HepG2 (cell line): ENCODE data around the gene RPS6KA2. TPM values are rescaled to one million over a fixed set of nuclear protein-coding genes. Genes with fewer than 3 reads are reported as not detected.

Experiments
- AGO1 ChIP-seq: fragments of 200-400 bp; formaldehyde crosslinking; IDR thresholded peaks from 2 replicates; pipeline ENCODE4 v1.6.1; 2017; ENCODE audit warnings: mild to moderate bottlenecking, low read depth, low read length, moderate library complexity; ENCODE audit not compliant: poor library complexity, severe bottlenecking
- CSRNP1 ChIP-seq: sonication (generic); formaldehyde crosslinking; IDR thresholded peaks from 2 replicates; pipeline ENCODE4 v1.8.1; 2023; ENCODE audit warnings: mild to moderate bottlenecking, missing genetic modification reagents
- FOXM1 ChIP-seq: sonication (generic); formaldehyde crosslinking; IDR thresholded peaks from 2 replicates; pipeline ENCODE4 v1.5.0; 2020; ENCODE audit warnings: missing genetic modification reagents
- IRF2 ChIP-seq: IDR thresholded peaks from 2 replicates; pipeline ENCODE4 v1.6.1; 2018; ENCODE audit warnings: missing genetic modification reagents, missing compliant biosample characterization
- JARID2 ChIP-seq: sonication (generic); formaldehyde crosslinking; IDR thresholded peaks from 2 replicates; pipeline ENCODE4 v1.8.1; 2023; ENCODE audit warnings: missing genetic modification reagents, inconsistent platforms; ENCODE audit not compliant: insufficient replicate concordance
- KLF12 ChIP-seq: sonication (generic); formaldehyde crosslinking; IDR thresholded peaks from 2 replicates; pipeline ENCODE4 v1.4.0; 2020; ENCODE audit warnings: missing genetic modification reagents, borderline replicate concordance
- PCBP1 ChIP-seq: fragments of 200-400 bp; formaldehyde crosslinking; IDR thresholded peaks from 2 replicates; pipeline ENCODE4 v1.6.1; 2017; ENCODE audit warnings: mild to moderate bottlenecking, low read depth, low read length, borderline replicate concordance
- PITX1 ChIP-seq: sonication (generic); formaldehyde crosslinking; IDR thresholded peaks from 2 replicates; pipeline ENCODE4 v1.5.1; 2020; ENCODE audit warnings: mild to moderate bottlenecking, missing genetic modification reagents
- POLR2A ChIP-seq, 2 experiments: IDR thresholded peaks; 2 replicates each; pipeline ENCODE4 v1.6.1; 2011; ENCODE audit warnings: low read depth in 2 of 2, low read length in 2 of 2, mild to moderate bottlenecking in 1 of 2, moderate library complexity in 1 of 2; ENCODE audit not compliant: insufficient read depth in 1 of 2
- POLR2G ChIP-seq: fragments of 200-400 bp; formaldehyde crosslinking; IDR thresholded peaks from 2 replicates; pipeline ENCODE4 v1.6.1; 2018; ENCODE audit warnings: mild to moderate bottlenecking, low read depth, low read length, moderate library complexity
- RBAK ChIP-seq: sonication (generic); formaldehyde crosslinking; IDR thresholded peaks from 2 replicates; pipeline ENCODE4 v1.5.1; 2020; ENCODE audit warnings: mild to moderate bottlenecking, missing genetic modification reagents
- ZFP36L1 ChIP-seq: sonication (generic); formaldehyde crosslinking; IDR thresholded peaks from 2 replicates; pipeline ENCODE4 v1.8.0; 2022; ENCODE audit warnings: mild to moderate bottlenecking, missing genetic modification reagents, moderate library complexity
- ZNF230 ChIP-seq: sonication (generic); formaldehyde crosslinking; IDR thresholded peaks from 2 replicates; pipeline ENCODE4 v1.4.0; 2020; ENCODE audit warnings: mild to moderate bottlenecking, missing genetic modification reagents
- ZNF235 ChIP-seq: sonication (generic); formaldehyde crosslinking; IDR thresholded peaks from 2 replicates; pipeline ENCODE4 v1.8.1; 2023; ENCODE audit warnings: mild to moderate bottlenecking, missing genetic modification reagents, borderline replicate concordance
- ZNF276 ChIP-seq: sonication (generic); formaldehyde crosslinking; IDR thresholded peaks from 2 replicates; pipeline ENCODE4 v1.4.0; 2020; ENCODE audit warnings: mild to moderate bottlenecking, low read depth, missing genetic modification reagents
- ZNF281 ChIP-seq: sonication (generic); formaldehyde crosslinking; IDR thresholded peaks from 2 replicates; pipeline ENCODE4 v1.4.0; 2020; ENCODE audit warnings: missing genetic modification reagents, borderline replicate concordance
- ZNF329 ChIP-seq: sonication (generic); formaldehyde crosslinking; IDR thresholded peaks from 2 replicates; pipeline ENCODE4 v1.9.0; 2021; ENCODE audit warnings: low read depth, mild to moderate bottlenecking, missing genetic modification reagents
- ZNF543 ChIP-seq: sonication (generic); formaldehyde crosslinking; IDR thresholded peaks from 2 replicates; pipeline ENCODE4 v1.4.0; 2020; ENCODE audit warnings: mild to moderate bottlenecking, missing genetic modification reagents
- ZNF557 ChIP-seq: sonication (generic); formaldehyde crosslinking; IDR thresholded peaks from 2 replicates; pipeline ENCODE4 v1.4.0; 2020; ENCODE audit warnings: missing genetic modification reagents
- polyA plus RNA-seq, 8 experiments: library from polyadenylated mRNA; depleted of rRNA in 3 of 8; stranded (reverse) in 7 of 8; unstranded in 1 of 8; fragments of >200 nt; fragmentation: Illumina TruSeq in 4 of 8; extraction: Trizol in 4 of 8; gene quantifications; 2 replicates each; pipeline versions ENCODE4 v1.2.1 to v1.2.3, GENCODE V29; 2011 to 2016; ENCODE audit warnings: low read depth in 4 of 8, missing spikeins in 1 of 8, mixed read lengths in 1 of 8; ENCODE audit not compliant: insufficient read depth in 1 of 8
- total RNA-seq, 5 experiments: library from RNA; depleted of rRNA; stranded (reverse); fragments of >200 nt; fragmentation: Illumina TruSeq; extraction: Trizol; gene quantifications; 2 replicates each; pipeline ENCODE4 v1.2.3, GENCODE V29; 2016; ENCODE audit warnings: low read depth in 1 of 5
- TF ChIP-seq, protein P1 (sequence below): sonication (generic); formaldehyde crosslinking; IDR thresholded peaks from 2 replicates; pipeline ENCODE4 v1.5.0; 2020; ENCODE audit warnings: missing genetic modification reagents
- TF ChIP-seq, protein P2 (sequence below): sonication (generic); formaldehyde crosslinking; IDR thresholded peaks from 2 replicates; pipeline ENCODE4 v1.8.1; 2023; ENCODE audit warnings: mild to moderate bottlenecking, moderate library complexity, missing genetic modification reagents

RPS6KA2 gene
- total and polyA plus RNA-seq, 2 of the 13 experiments (the other 11 are each of a cell fraction or from before 2014, with no cell fraction given): 0.22 to 0.38 TPM

GRCh38 chr6:166360243-166361076 lies 266.6 kb downstream of the RPS6KA2 start (continued):
- no peak for TF ChIP-seq JARID2 (CRISPR knock-in tag)
- TF ChIP-seq ZNF230: no peak
- peak; percentile 70 for TF ChIP-seq POLR2G
- TF ChIP-seq IRF2 (CRISPR knock-in tag): no peak
- 0 out of 2 replicates have a peak, but pooled peaks have one; percentile 23 for TF ChIP-seq ZFP36L1 (CRISPR knock-in tag)
- no peak; the same call in 1 of the 2 replicates for TF ChIP-seq ZNF543 (CRISPR knock-in tag)
- no peak for TF ChIP-seq KLF12 (CRISPR knock-in tag)
- TF ChIP-seq, protein P1, sequence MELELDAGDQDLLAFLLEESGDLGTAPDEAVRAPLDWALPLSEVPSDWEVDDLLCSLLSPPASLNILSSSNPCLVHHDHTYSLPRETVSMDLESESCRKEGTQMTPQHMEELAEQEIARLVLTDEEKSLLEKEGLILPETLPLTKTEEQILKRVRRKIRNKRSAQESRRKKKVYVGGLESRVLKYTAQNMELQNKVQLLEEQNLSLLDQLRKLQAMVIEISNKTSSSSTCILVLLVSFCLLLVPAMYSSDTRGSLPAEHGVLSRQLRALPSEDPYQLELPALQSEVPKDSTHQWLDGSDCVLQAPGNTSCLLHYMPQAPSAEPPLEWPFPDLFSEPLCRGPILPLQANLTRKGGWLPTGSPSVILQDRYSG: no peak
- no peak for TF ChIP-seq ZNF235 (CRISPR knock-in tag)
- TF ChIP-seq, protein P2, sequence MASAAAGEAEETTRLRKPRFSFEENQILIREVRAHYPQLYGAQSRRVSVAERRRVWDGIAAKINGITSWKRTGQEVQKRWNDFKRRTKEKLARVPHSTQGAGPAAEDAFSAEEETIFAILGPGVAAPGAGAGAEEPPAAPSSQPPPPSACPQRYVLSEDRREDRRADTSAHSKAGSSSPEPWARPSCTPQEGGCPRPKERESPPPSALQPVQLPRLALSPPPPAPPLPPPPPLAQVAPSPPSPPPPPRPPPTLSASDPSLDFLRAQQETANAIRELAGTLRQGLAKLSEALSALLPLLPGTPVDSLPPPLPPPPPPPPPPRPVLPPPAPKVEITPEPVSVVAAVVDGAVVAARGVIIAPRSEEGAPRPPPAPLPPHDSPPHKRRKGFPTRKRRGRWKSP (CRISPR knock-in tag): no peak
- TF ChIP-seq CSRNP1: no peak
- 0 out of 2 replicates have a peak, but pooled peaks have one; percentile 27 for TF ChIP-seq ZNF329 (CRISPR knock-in tag)
- TF ChIP-seq ZNF281 (CRISPR knock-in tag): no peak
- no peak for TF ChIP-seq PITX1 (CRISPR knock-in tag)
- TF ChIP-seq ZNF557 (CRISPR knock-in tag): no peak
- TF ChIP-seq FOXM1: no peak
- no peak for TF ChIP-seq AGO1
- TF ChIP-seq RBAK: no peak
- TF ChIP-seq POLR2A (IDR thresholded peaks at IDR 0.05; ENCODE audit: insufficient read depth in 1 of 2, low read depth in 2 of 2, low read length in 2 of 2): peak in 1 of 2 experiments; percentile 0; a peak in 1 of 4 replicates
- 0 out of 2 replicates have a peak, but pooled peaks have one; percentile 18 for TF ChIP-seq ZNF276 (CRISPR knock-in tag)
- TF ChIP-seq PCBP1: no peak
